Heart left ventricle (tissue), 16 donors: ENCODE data around the gene C15orf39. TPM values are rescaled to one million over a fixed set of nuclear protein-coding genes. Genes with fewer than 3 reads are reported as not detected.
"Not testable (repeated sequence)": the region's sequence is repeated elsewhere in the genome, so short reads cannot be mapped to it uniquely, and the experiment has no call there.

Experiments used
- ATAC-seq, 4 donors: fragments of 200-7000 bp; cut with Tn5 transposase; one replicate each; pipeline ENCODE4 v1.9.1; 2020 to 2022; ENCODE audit warnings: moderate library complexity in 4 of 4, mild to moderate bottlenecking in 3 of 4, moderate number of reproducible peaks in 1 of 4
- DNase-seq, 5 donors: peaks; one replicate each; pipeline ENCODE4 v3.0.0-alpha.2; 2020
- H3K27ac ChIP-seq, 12 donors: fragments of 200-600 bp; sonication (generic) in 4 of 12; one replicate each; pipeline versions ENCODE4 v1.5.0 to v1.8.0; 2016 to 2022; ENCODE audit warnings: mild to moderate bottlenecking in 2 of 12
- H3K27me3 ChIP-seq, 9 donors: fragments of 200-600 bp; sonication (generic) in 2 of 9; one replicate each; pipeline versions ENCODE4 v1.5.1 to v1.8.0; 2016 to 2022; ENCODE audit warnings: mild to moderate bottlenecking in 3 of 9
- H3K36me3 ChIP-seq, 9 donors: fragments of 200-600 bp; sonication (generic) in 2 of 9; one replicate each; pipeline versions ENCODE4 v1.5.0 to v1.8.0; 2018 to 2022; ENCODE audit warnings: mild to moderate bottlenecking in 2 of 9
- H3K4me1 ChIP-seq, 12 donors: fragments of 200-600 bp; sonication (generic) in 4 of 12; one replicate each; pipeline versions ENCODE4 v1.5.0 to v1.8.0; 2016 to 2022; ENCODE audit warnings: mild to moderate bottlenecking in 3 of 12
- H3K4me3 ChIP-seq, 12 donors: fragments of 200-600 bp; sonication (generic) in 4 of 12; one replicate each; pipeline versions ENCODE4 v1.5.0 to v1.8.0; 2017 to 2022; ENCODE audit warnings: mild to moderate bottlenecking in 9 of 12, moderate library complexity in 4 of 12
- H3K9me3 ChIP-seq, 12 donors: fragments of 200-600 bp; sonication (generic) in 4 of 12; one replicate each; pipeline versions ENCODE4 v1.5.0 to v1.8.0; 2016 to 2022; ENCODE audit warnings: mild to moderate bottlenecking in 1 of 12
- CTCF ChIP-seq, 12 donors: fragments of 200-600 bp; sonication (generic) in 4 of 12; IDR thresholded peaks; one replicate each; pipeline versions ENCODE4 v1.5.0 to v1.8.0; 2018 to 2022; ENCODE audit warnings: antibody characterized with exemption in 12 of 12, mild to moderate bottlenecking in 5 of 12
- POLR2A ChIP-seq, 2 donors: fragments of 450-650 bp; IDR thresholded peaks; one replicate each; pipeline ENCODE4 v1.6.1; 2017; ENCODE audit warnings: antibody characterized with exemption in 2 of 2, mild to moderate bottlenecking in 2 of 2, moderate library complexity in 2 of 2
- WGBS, 4 donors: extraction: QIAGEN DNeasy Blood & Tissue Kit in 2 of 4; methylation state at CpG; one replicate each; pipeline versions ENCODE4 v1.1.5 to v1.1.7; 2013 to 2018; 5-methylcytosine and 5-hydroxymethylcytosine counted together
- intact Hi-C, 10 donors: fragments of 100-400 bp; cut with DNase I; formaldehyde crosslinking; loops; one replicate each; pipeline versions ENCODE4 v1.11.1 to v1.14.2; 2022
- polyA plus RNA-seq, 2 donors: library from polyadenylated mRNA; stranded (reverse); fragments of 200-250 nt; gene quantifications; one replicate each; pipeline ENCODE4 v1.2.3, GENCODE V29; 2013
- total RNA-seq, 9 donors: library from RNA; depleted of rRNA in 2 of 9; stranded (reverse); fragments of >200 nt in 2 of 9; fragmentation: NEBNext Ultra II Directional in 3 of 9; extraction: Animal tissue kit (Norgen Biotek cat#: 25700) in 3 of 9; gene quantifications; one replicate each; pipeline versions ENCODE4 v1.1.0 to v1.2.4, GENCODE V29; 2016 to 2023
- donor health status: ischemic (EF 13 %, LVEDD 7.1; RV severe dilation, severe dysfunction).
- donor health status: healthy with polysubstance abuse.
- donor health status: DM: no; HTN: yes; CAD: no.
- donor health status: DM: no; HTN: no; CAD: no.
- donor health status: ischemic (EF 25% LVEDD 6.9; RV normal size, moderate dysfunction).
- donor health status: ischemic (EF 25% LVEDD 5.7; RV mildly dilated, moderate dysfunction).
- donor health status: healthy.
- donor health status: DM: yes; HTN: yes; CAD: no.
- donor health status: ischemic (EF 35%, LVEDD 5.7; RV mildly dilated, moderate dysfunction).
- donor health status: nonischemic (EF 11% LVEDD 7.7; RV severe dilation, severe dysfunction).
- donor health status: DM: yes; HTN: yes; CAD: no.
- donor health status: PGD.
- donor health status: ischemic (EF 29% LVEDD 5.4; RV normal size, mild dysfunction).
- donor health status: nonischemic (EF 23%, LVEDD 6.1; RV moderate dilation, normal function).

The C15orf39 gene
- total and polyA plus RNA-seq, 11 donors, result 6.5 to 26.1 (median 13.6) TPM

- peak in 2 of 4 donors; percentile 8 to 14 for ATAC-seq
- TF ChIP-seq POLR2A (IDR thresholded peaks at IDR 0.05), result no peak
- no peak for TF ChIP-seq CTCF (IDR thresholded peaks at IDR 0.05)
- Histone ChIP-seq H3K4me3 (no peak overlapping the region), H3K36me3 (peaks cover 0 to 39% (median 33%) of the 10 kb centered on the region in 9 donors), H3K4me1 (peaks cover 0 to 32% (median 18%) of the 10 kb centered on the region in 12 donors), H3K9me3 (no peaks in the 10 kb centered on the region), H3K27ac (no peak overlapping the region), H3K27me3 (no peaks in the 10 kb centered on the region)
- 89 to 95% (median 92%) methylated on average over 4 to 5 of the region's 5 CpGs for WGBS, 4 donors
- no peak for DNase-seq
- intact Hi-C loops, result no loop called here
Measured at GRCh38 chr15:75215107-75216004, 13.7 kb downstream of the C15orf39 start.

GRCh38 chr15:75217012-75217411 lies 15.3 kb downstream of the C15orf39 start:
- H3K27ac ChIP-seq, result no peak overlapping the region
- H3K36me3 ChIP-seq, result peaks cover 0 to 22% (median 16%) of the 10 kb centered on the region in 9 donors
- ATAC-seq (no peak), DNase-seq (no peak)
- 81 to 91% (median 87%) methylated on average over 5 to 6 of the region's 6 CpGs for WGBS, 4 donors
- no peak overlapping the region for H3K4me3 ChIP-seq
- H3K4me1 ChIP-seq, result peaks cover 0 to 18% (median 3%) of the 10 kb centered on the region in 12 donors
- TF ChIP-seq POLR2A (IDR thresholded peaks at IDR 0.05) (no peak), CTCF (IDR thresholded peaks at IDR 0.05) (no peak)
- intact Hi-C loops, result no loop called here
- H3K9me3 ChIP-seq, result no peaks in the 10 kb centered on the region
- H3K27me3 ChIP-seq, result no peaks in the 10 kb centered on the region

GRCh38 chr15:75217574-75217973 lies 15.9 kb downstream of the C15orf39 start:
- H3K9me3 ChIP-seq, H3K27me3 ChIP-seq, intact Hi-C loops, ATAC-seq, H3K4me3 ChIP-seq, H3K27ac ChIP-seq, DNase-seq: not testable (repeated sequence)
- WGBS, 4 donors, result 87 to 93% (median 89%) methylated on average over 3 of the region's 3 CpGs
- H3K36me3 ChIP-seq, result peaks cover 0 to 17% (median 11%) of the 10 kb centered on the region in 9 donors
- H3K4me1 ChIP-seq, result peaks cover 0 to 13% (median 0%) of the 10 kb centered on the region in 12 donors

- H3K36me3 ChIP-seq, intact Hi-C loops, H3K9me3 ChIP-seq, ATAC-seq, H3K4me1 ChIP-seq, H3K27me3 ChIP-seq, H3K4me3 ChIP-seq, H3K27ac ChIP-seq: not testable (repeated sequence)
- peak in 1 of 5 donors; percentile 8 for DNase-seq
- 76 to 83% (median 79%) methylated on average over 3 to 4 of the region's 4 CpGs for WGBS, 4 donors
Measured at GRCh38 chr15:75219507-75219929, 17.8 kb downstream of the C15orf39 start.

- Histone ChIP-seq H3K9me3 (no peaks in the 10 kb centered on the region), H3K27ac (no peak overlapping the region), H3K27me3 (no peaks in the 10 kb centered on the region), H3K4me3 (no peak overlapping the region), H3K4me1 (peaks cover 0 to 6% (median 0%) of the 10 kb centered on the region in 12 donors), H3K36me3 (peaks cover 0 to 6% (median 0%) of the 10 kb centered on the region in 9 donors)
- intact Hi-C loops, result no loop called here
- ATAC-seq (no peak), DNase-seq (peak in 2 of 5 donors; percentile 11 to 53)
- TF ChIP-seq POLR2A (IDR thresholded peaks at IDR 0.05) (no peak), CTCF (IDR thresholded peaks at IDR 0.05) (no peak)
- WGBS, 4 donors, result 88 to 100% (median 92%) methylated on average over 3 to 6 of the region's 6 CpGs
Measured at GRCh38 chr15:75223688-75224087, 22.0 kb downstream of the C15orf39 start.
